ENCODE results near the gene TNRC6C.
"Not testable (repeated sequence)": the region's sequence is repeated elsewhere in the genome, so short reads cannot be mapped to it uniquely, and the experiment has no call there.

Gene TNRC6C

GRCh38 chr17:77929871-77930436, 28.5 kb upstream of the TNRC6C start:
- no peak for DNase-seq (ENCODE audit: low spot score)

- DNase-seq (ENCODE audit: low spot score), result no peak
These were observed 27.4 kb upstream of the TNRC6C start for GRCh38 chr17:77930780-77931768.

DNA sequence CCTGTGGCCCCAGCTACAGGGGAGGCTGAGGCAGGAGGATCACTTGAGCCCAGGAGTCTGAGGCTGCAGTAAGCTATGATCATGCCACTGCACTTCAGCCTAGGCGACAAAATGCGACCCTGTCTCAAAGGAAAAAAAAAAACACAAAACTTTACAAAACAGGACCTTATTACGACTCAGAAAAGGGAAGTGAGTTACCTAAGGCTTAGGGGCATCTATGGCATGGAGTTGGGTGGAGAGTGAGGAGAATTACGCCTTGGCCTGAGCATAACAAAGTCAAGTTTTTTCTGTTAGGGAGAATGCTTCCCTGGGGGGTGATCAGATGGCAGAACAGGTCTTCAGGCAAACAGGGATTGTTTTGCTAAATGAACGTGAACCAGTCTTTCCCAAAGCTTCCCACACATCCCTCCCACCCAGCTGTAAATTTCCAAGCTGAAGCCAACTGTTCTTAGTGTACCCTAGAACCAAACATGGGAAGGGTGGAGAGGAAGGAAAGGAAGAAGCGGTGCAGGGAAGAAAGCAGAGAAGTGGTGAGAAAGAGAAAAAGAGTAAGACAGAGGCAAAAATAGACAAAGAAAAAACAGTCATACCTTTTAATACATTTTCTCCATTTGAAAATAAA, 24.6 kb upstream of the TNRC6C start:
- no peak for DNase-seq (ENCODE audit: low spot score)

- no peak for DNase-seq (ENCODE audit: low spot score)
These were observed 23.4 kb upstream of the TNRC6C start for GRCh38 chr17:77935121-77935571.

DNA sequence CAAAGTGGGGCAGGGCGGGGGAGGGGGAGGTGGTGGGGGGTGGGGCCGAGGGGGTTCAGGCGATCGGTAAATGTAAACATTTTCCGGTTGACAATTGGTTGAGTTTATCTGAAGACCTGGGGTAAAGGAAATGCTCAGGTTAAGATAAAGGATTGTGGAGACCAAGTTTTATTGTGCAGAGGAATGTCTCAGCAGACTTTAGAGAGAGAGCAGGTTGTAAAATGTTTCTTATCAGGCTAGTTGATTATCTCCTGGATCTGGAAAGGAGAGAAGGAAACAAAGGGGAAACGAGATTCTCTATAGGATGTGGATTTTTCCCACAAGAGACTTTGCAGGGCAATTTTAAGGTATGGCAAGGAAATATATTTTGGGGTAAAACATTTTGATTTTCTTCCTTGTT, 22.8 kb upstream of the TNRC6C start:
- not testable (repeated sequence) for DNase-seq (ENCODE audit: low spot score)

GRCh38 chr17:77936881-77937280, 21.6 kb upstream of the TNRC6C start:
- no peak for DNase-seq (ENCODE audit: low spot score)

- DNase-seq (ENCODE audit: low spot score), result no peak
These were observed 17.5 kb upstream of the TNRC6C start for GRCh38 chr17:77941004-77941403.

- DNase-seq (ENCODE audit: low spot score), result no peak
These were observed 16.2 kb upstream of the TNRC6C start for GRCh38 chr17:77942112-77942988.

DNA sequence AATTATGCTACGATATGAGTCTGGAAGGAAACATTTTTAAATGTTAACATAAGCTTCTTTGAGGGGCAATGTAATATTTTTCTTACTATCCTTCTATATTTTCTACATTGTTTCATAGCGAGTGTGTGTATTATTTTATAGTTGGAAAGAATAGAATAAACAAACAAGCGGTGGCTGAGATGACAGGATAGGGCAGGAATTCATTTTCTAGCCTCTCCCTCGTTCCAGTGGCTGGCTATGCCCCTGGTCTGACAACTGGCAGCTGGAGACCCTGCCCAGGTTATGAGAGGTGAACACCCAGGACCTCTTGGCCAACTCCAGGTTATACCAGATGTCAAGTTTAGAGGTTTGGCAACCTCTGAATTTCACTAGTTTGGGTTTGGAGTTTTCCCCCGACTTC, 14.5 kb upstream of the TNRC6C start:
- DNase-seq (ENCODE audit: low spot score), result no peak

DNA sequence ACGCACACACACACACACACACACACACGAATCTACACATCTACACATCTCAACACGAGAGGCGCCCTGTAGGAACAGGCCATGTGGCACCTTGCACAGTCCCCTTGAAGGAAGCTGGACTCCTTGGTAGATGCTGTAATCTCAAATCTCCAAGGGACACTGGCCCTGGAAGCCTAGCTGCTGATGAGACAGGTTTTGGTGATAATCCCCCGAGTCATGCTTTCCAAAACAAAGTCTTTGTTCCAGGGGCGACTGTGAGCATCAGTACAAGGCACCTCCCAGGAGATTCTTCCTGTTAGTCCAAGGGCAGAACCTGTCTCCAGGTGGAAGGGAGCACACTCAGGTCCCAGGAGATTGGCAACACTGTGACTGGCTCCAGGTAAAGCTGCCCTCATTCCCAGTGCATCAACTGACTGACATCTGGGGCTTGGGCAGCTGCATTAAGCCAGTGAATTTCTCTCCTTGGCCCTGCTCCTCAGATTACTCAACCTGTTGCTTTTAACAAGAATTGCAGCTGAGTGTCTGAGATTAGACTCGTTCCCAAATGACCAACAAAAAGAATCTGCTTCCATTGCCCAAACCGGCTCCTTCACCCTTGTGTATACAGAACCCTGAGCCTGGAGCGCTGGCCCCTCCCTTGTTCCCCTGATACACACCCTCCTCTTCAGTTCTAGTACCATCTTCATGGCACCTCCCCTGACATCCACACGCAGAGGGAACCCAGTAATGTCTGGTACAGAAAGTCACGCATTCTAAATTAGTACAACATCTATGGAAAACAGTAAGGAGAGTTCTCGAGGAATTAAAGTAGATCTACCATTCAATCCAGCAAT, 13.9 kb upstream of the TNRC6C start:
- no peak for DNase-seq (ENCODE audit: low spot score)

- DNase-seq (ENCODE audit: low spot score), result no peak
These were observed 11.4 kb upstream of the TNRC6C start for GRCh38 chr17:77946900-77947645.

- no peak for DNase-seq (ENCODE audit: low spot score)
These were observed 9.8 kb upstream of the TNRC6C start for GRCh38 chr17:77948690-77949114.

DNA sequence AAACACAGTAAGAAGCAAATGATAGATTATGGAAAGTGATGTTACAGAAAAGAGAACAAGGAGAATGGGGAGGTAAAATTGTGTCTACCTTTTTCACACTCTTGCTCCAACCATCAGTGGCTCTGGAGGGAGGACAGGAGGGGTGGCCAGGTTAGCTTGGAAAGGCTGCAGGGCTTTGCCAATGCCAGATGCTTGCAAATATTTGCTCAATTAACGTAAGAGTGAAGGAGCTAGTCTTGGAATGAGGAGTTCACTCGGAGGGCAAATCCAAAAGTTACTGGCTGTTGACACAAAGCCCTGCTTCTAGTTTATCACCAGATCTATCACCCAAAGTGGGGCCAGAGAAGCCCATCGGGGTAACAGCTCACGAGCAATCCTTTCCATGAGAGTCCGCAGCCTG, 7.4 kb upstream of the TNRC6C start:
- DNase-seq (ENCODE audit: low spot score), result no peak

DNA sequence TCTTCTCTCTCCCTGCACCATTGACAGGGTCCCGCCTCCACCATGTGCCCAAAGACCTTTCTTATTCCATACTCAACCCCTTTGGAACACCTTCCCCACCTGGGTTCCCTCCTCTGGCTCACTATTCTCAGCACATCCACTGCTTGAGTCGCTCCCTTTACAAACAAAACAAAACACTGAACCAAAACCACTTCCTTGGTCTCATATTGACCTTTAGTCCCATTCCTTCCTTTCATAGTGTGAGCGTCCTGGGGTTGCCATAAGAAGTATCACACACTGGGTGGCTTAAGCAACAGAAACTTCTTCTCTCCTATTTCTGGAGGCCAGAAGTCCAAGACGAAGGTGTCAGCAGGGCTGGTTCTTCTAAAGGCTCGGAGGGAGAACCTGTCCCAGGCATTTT, 6.1 kb upstream of the TNRC6C start:
- DNase-seq (ENCODE audit: low spot score), result no peak

GRCh38 chr17:77957235-77957856, 1.2 kb upstream of the TNRC6C start:
- DNase-seq (ENCODE audit: low spot score), result peak; percentile 9

GRCh38 chr17:77958716-77959125, 218 bp downstream of the TNRC6C start:
- DNase-seq (ENCODE audit: low spot score), result no peak

GRCh38 chr17:77959126-77959925, 823 bp downstream of the TNRC6C start:
- DNase-seq (ENCODE audit: low spot score), result peak; percentile 7

- peak; percentile 20 for DNase-seq (ENCODE audit: low spot score)
These were observed 1.5 kb downstream of the TNRC6C start for GRCh38 chr17:77959926-77960521.

Measured in CD4-positive, alpha-beta T cell treated with Interleukin-6 at 100 ng/mL for 8 hours (primary cell).